ENCODE data around the gene FAM111A.

Gene FAM111A

DNA sequence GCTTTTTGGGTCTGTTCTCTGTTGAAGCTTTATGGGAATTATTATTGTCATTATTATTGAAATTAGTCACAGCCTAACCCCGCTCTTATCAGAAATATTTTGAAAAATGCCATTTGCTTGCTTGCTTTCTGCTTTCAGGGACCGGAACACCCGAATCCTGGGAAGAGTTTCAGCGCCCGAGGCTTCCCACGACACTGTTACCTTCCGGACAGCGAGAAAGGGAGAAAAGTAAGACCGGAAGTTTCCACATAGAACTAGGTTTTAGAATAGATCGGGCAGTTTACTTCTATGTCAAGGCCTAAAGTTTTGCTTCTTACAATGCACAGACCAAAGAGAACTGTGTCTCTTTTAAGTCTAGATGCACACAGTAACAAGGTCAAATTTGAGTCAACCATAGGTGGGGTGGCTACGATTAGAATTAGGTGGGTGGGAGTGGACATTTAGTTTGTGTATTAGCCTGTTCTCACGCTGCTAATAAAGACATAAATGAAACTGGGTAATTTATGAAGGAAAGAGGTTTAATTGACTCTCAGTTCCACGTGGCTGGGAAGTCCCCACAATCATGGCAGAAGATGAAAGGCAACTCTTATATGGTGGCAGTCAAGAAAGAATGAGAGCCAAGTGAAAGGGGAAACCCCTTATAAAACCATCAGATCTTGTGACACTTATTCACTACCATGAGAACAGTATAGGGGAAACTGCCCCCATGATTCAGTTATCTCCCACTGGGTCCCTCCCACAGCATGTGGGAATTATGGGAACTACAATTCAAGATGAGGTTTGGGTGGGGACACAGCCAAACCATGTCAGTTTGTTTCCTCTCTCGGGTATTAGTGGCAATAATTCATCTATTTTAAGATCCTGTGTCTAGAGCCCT, 57.1 kb downstream of the FAM111A start:
- DNase-seq (ENCODE audit: low spot score) (no peak), FAIRE-seq (no peak)

DNA sequence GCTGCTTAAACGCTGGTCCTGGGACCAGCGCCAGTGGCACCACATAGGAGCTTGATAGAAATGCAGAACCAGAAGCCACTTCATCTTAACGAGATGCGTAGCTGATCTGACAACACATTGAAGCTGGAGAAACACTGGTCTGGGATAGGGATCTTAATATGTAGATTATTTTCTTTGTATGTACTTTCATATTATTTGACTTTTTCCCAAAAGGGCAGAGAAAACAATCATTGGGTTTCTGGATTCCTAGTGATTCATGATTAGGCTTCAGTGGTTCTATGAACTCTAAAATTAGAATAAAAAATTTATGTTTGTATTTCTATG, 57.7 kb downstream of the FAM111A start:
- DNase-seq (ENCODE audit: low spot score) (no peak), FAIRE-seq (no peak)

DNA sequence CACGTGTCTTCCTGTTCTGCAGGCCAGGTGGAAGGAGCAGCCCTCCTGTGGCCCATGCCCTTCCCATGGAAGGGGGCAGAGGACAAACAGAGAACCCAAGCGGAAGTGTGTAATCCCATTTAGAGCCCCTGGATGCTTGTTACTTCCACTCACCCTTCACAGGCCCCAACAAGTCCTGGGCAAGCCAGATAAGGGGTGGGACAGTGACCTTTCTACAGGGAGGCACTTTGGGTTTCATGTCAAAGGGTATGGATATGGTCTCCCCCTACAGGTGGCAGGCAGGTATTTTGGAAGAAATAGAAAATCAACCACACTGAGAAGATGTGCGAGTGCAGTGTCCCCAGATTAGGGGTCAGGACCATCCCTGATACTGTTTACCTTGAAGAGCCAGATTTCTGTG, 58.7 kb downstream of the FAM111A start:
- DNase-seq (ENCODE audit: low spot score) = no peak
- FAIRE-seq = no peak
